MV-4-11 (cell line): ENCODE measurements around the gene ZFP69B.

Experiments used
- DNase-seq: peaks from one replicate; lab custom pipeline; 2025; lab: John Stamatoyannopoulos, UW

The ZFP69B gene

GRCh38 chr1:40435876-40436275, 14.4 kb upstream of the ZFP69B start:
- no peak for DNase-seq

- DNase-seq: peak; percentile 10
These were observed 11.8 kb upstream of the ZFP69B start for GRCh38 chr1:40438391-40439015.

DNA sequence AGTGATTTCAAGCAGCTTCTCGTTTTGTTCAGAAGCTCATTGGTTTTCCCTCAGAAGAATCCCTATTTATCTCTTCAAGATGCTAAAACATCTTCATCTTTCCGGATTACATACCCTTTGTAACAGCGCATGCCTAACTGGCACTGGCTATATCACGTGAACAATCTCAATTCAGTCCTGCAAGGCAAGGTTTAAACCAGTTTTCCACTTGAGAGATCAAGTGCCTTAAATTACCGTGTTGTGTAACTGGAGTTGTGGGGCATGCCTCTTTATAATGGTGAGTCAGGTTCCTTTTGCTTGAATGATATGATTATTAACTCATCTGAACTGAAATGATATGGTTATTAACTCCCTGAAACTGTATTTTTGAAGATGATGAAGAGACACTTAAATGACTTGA, 11.0 kb upstream of the ZFP69B start:
- DNase-seq: no peak

- DNase-seq: peak; percentile 23
These were observed 390 bp downstream of the ZFP69B start for GRCh38 chr1:40450495-40451237.

GRCh38 chr1:40451238-40451585, 936 bp downstream of the ZFP69B start:
- DNase-seq: no peak

DNA sequence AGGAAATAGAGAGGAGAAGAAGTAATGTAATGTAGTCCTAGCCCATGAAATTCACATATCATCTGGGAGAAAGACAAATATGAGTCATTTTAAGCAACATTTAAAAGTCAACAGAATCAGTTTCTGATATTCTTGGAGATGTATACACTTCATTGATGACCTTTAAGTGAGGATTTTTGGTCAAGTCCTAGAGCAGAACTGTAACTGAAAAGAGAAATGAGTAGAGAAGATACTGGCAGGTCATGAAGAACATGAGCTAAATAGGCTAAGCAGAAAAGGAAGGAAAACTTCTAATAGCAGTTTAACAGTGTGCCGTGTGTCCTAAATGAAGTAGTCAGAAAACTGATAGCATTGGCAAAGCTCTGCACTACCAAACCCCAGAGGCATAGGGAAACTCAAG, 4.6 kb downstream of the ZFP69B start:
- no peak for DNase-seq

DNA sequence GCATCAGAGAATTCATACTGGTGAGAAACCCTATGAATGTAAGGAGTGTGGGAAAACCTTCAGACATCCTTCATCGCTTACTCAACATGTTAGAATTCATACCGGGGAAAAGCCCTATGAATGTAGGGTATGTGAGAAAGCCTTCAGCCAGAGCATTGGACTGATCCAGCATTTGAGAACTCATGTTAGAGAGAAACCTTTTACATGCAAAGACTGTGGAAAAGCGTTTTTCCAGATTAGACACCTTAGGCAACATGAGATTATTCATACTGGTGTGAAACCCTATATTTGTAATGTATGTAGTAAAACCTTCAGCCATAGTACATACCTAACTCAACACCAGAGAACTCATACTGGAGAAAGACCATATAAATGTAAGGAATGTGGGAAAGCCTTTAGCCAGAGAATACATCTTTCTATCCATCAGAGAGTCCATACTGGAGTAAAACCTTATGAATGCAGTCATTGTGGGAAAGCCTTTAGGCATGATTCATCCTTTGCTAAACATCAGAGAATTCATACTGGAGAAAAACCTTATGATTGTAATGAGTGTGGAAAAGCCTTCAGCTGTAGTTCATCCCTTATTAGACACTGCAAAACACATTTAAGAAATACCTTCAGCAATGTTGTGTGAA, 12.8 kb downstream of the ZFP69B start:
- DNase-seq: no peak

DNA sequence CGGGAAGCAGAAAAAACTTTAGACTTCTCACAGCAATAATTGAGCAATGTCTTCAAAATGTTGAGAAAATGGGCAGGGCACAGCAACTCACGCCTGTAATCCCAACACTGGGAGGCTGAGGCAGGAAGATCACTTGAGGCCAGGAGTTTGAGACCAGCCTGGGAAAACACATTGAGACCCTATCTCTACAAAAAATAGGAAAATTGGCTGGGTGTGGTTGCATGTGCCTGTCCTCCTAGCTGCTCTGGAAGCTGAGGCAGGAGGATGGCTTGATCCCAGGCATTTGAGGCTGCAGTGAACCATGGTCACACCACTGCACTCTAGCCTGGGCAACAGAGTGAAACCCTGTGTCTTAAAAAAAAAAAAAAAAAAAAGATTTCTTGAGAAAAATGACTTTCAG, 19.1 kb downstream of the ZFP69B start:
- no peak for DNase-seq

DNA sequence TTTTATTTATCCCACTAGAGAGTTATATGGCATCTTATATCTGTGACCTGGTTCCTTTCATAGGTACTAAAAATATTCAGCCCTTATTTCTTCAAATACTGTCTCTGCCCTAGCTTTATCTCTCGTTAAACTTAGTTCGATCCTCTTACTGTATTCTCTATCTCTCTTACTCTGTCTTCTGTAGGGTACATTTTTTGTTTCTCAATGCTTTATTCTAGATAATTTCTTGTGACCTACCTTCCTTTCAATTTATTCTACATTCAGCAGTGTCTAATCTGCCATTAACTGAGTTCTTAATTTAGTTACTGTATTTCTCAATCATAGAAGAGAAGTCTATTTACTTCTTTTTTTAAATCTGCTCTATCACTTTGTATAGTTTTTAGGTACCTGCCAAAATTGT, 25.0 kb downstream of the ZFP69B start:
- DNase-seq: no peak

DNA sequence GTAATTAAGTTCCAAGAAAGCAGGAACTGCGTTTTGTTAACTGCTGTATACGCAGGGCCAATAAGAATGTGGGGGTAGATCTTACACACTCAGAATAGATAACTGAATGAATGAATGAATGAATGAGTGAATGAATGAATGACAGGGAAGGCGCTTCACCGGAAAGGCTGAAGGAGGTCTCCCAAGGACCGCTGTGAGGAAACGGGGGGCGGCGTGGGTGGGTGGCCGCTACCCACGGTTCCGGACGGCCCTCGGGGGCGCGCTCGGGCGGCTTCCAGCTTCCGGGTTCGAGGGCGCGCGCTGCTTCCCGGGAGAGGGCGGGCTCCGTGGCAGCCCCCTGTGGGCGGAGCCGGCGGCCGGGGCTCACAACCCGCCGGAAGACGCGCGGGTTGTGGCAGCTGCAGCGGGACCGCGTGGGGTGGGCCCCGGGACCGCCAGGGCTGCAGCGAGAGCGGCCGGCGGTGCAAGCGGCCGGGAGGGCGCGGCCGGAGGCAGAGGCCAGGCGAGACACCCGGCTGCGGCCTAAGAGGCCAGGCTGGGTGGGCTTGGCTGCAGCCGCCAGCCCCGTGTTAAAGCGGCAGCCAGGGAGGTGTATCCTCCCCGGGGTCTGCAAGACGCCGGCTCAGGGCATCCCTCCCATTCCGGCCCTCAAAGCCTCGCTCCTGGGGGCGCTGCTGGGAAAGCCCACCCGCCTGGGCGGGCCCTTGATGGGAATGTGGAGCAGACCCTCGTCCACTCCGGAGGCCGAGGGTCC, 26.8 kb downstream of the ZFP69B start, which contains the start of gene ZFP69:
ZFP69 (plus strand) TSS at position 367 of the 754 bp plus-strand sequence. CDS start 2,072 bp downstream, outside the sequence.
- peak; percentile 74 for DNase-seq

DNA sequence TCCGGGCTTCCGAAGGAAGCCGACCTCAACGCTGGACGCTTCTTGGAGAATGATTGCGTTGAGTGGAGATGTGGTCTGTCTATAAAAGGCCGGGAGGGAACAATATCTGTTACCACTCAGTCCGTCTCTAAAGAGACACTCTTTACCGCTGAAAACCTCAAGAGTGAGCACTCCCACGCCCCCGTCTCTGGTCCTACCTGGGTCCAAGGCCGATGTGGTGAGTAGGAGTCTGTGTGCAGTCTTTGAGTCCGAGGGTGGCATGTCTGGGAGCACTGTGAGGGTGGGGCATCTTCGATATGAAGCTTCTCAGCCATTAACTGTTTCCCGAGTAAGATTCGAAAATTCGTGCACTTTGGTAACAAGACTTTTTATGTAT, 27.4 kb downstream of the ZFP69B start:
- DNase-seq: no peak

DNA sequence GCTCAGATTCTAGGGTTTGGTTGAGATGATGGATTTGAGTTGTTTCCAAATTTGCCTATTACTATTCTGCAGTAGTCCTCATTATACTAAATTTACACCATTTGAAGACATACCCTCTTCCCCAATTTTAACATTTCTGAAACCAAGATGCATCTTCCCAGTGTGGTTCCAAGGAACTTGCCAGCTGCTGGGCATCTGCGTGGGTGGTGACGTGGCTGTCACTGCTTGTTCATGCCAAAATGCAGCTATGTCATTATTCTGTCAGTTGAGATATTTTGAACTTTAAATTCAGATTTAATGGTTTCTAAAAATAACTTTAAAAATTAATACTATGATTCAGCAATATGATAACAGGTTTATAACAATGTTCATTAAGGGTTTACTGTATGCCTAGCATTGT, 28.0 kb downstream of the ZFP69B start:
- no peak for DNase-seq

DNA sequence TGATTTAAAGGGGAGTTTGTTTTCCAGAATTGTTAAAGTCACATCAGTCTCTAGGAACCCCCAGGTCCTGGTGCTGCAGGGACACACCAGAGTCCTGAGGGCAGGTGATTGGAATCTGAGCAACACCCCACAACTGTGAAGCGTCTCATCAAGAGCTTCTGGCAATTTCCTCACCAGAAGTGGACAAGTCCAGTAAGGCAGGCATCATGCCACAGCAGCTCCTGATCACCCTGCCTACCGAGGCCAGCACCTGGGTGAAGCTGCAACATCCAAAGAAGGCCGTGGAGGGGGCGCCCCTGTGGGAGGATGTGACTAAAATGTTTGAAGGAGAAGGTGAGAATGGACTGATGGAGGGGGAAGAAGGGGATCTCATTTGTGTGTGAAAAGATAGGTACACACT, 28.9 kb downstream of the ZFP69B start:
- no peak for DNase-seq

GRCh38 chr1:40495315-40495903, 45.1 kb downstream of the ZFP69B start:
- no peak for DNase-seq

DNA sequence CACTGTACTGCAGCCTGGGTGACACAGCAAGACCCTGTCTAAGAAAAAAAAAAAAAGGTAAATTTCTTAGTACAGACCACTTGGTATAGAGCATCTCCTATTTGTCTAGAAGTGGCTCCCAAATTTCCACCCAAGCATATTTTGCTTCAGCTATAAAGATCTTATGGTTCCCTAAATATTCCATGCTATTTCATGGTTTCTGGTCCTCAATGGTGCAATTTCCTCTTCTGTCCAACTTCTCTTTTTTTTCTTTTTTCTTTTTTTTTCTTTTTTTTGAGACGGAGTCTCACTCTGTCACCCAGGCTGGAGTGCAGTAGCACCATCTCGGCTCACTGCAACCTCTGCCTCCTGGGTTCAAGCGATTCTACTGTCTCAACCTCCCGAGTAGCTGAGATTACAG, 52.4 kb downstream of the ZFP69B start:
- peak; percentile 76 for DNase-seq

DNA sequence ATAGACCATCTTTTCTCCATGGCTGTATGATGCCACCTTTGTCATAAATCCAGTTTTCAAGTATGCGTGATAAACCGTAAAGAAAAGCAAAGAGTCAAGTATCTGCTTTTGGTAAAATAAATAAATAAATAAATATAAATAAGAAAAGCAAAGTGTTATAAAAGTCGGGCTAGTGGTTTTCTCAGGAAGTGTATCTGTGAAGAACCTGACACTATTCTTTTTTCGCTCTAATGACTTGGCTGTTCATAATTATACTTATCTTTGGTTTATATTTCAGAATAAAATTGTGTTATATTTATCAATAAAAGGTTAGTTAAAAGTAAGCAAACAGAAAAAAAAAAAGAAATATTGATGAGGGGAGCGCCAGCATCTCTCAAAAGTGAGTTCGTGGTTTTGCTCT, 57.7 kb downstream of the ZFP69B start:
- DNase-seq: no peak

- DNase-seq: peak; percentile 66
These were observed 58.4 kb downstream of the ZFP69B start, which contains the start of gene EXO5 for GRCh38 chr1:40508375-40509341. EXO5 (plus strand) TSS chr1:40508767; CDS start chr1:40514545, 5,778 bp downstream.
